SK-N-SH (cell line): ENCODE results near the gene PTGR3. TPM values are rescaled to one million over a fixed set of nuclear protein-coding genes. Genes with fewer than 3 reads are reported as not detected.

Experiments
- CTCF ChIA-PET: fragments of 300-600, 350-600 bp; formaldehyde crosslinking; extraction: SDS; loops from one replicate; lab custom pipeline; 2021; lab: Yijun Ruan, JAX
- POLR2A ChIA-PET: fragments of 350-600 bp; sonication (Branson Sonifier 250); formaldehyde crosslinking; extraction: SDS; loops from one replicate; lab custom pipeline; 2020; ENCODE audit warnings: antibody characterized with exemption, inconsistent platforms; lab: Yijun Ruan, JAX
- DNase-seq: peaks from one replicate; pipeline ENCODE4 v3.0.0; 2012
- H2AFZ ChIP-seq: fragments of 200-600 bp; sonication (generic); 2 replicates; pipeline ENCODE4 v1.8.1; 2016; ENCODE audit warnings: antibody characterized with exemption, mild to moderate bottlenecking, low read depth
- H3F3A ChIP-seq: fragments of 200-600 bp; sonication (generic); replicated peaks from 2 replicates; pipeline ENCODE3; 2016; ENCODE audit warnings: antibody characterized with exemption, mild to moderate bottlenecking; ENCODE audit not compliant: insufficient read depth
- H3K27ac ChIP-seq, 2 experiments: fragments of 200-500 bp in 1 of 2; fragments of 200-600 bp in 1 of 2; sonication (Bioruptor generic) in 1 of 2; sonication (generic), shearing (Covaris generic) in 1 of 2; 2 replicates each; pipeline versions ENCODE4 v1.5.1 to v1.6.1; 2014 to 2016; ENCODE audit warnings: low read depth in 2 of 2, inconsistent platforms in 1 of 2, low read length in 1 of 2, mild to moderate bottlenecking in 1 of 2, mixed read lengths in 1 of 2
- H3K27me3 ChIP-seq: fragments of 200-600 bp; sonication (generic), shearing (Covaris generic); 2 replicates; pipeline ENCODE4 v1.6.1; 2016; ENCODE audit warnings: mixed run types; ENCODE audit not compliant: insufficient read depth
- H3K36me3 ChIP-seq, 2 experiments: fragments of 200-500 bp in 1 of 2; fragments of 200-600 bp in 1 of 2; sonication (Bioruptor generic) in 1 of 2; sonication (generic) in 1 of 2; replicated peaks in 1 of 2; 2 replicates each; pipeline versions ENCODE3 to v1.5.1; 2014 to 2016; ENCODE audit warnings: low read length in 1 of 2, mild to moderate bottlenecking in 1 of 2; ENCODE audit not compliant: insufficient read depth in 2 of 2, control insufficient read depth in 1 of 2
- H3K4me1 ChIP-seq, 2 experiments: fragments of 200-500 bp in 1 of 2; fragments of 200-600 bp in 1 of 2; sonication (Bioruptor generic) in 1 of 2; sonication (generic), shearing (Covaris generic) in 1 of 2; 2 replicates each; pipeline versions ENCODE4 v1.5.1 to v1.6.1; 2014 to 2016; ENCODE audit warnings: low read depth in 1 of 2, low read length in 1 of 2, mixed run types in 1 of 2; ENCODE audit not compliant: insufficient read depth in 2 of 2, control insufficient read depth in 1 of 2
- H3K4me2 ChIP-seq: fragments of 200-600 bp; sonication (generic), shearing (Covaris generic); 2 replicates; pipeline ENCODE4 v1.6.1; 2017; ENCODE audit warnings: mixed run types
- H3K4me3 ChIP-seq, 2 experiments: fragments of 200-500 bp in 1 of 2; fragments of 200-600 bp in 1 of 2; sonication (Bioruptor generic) in 1 of 2; sonication (generic), shearing (Covaris generic) in 1 of 2; 2 replicates each; pipeline versions ENCODE4 v1.5.1 to v1.8.1; 2014 to 2016; ENCODE audit warnings: low read depth in 2 of 2, inconsistent platforms in 1 of 2, low read length in 1 of 2, mild to moderate bottlenecking in 1 of 2, mixed read lengths in 1 of 2, moderate library complexity in 1 of 2
- H3K79me2 ChIP-seq: fragments of 200-600 bp; sonication (generic); 2 replicates; pipeline ENCODE4 v1.8.1; 2017; ENCODE audit warnings: mild to moderate bottlenecking; ENCODE audit not compliant: insufficient read depth
- H3K9ac ChIP-seq: fragments of 200-600 bp; sonication (generic); 2 replicates; pipeline ENCODE4 v1.6.1; 2017; ENCODE audit warnings: mixed run types
- H3K9me2 ChIP-seq: fragments of 200-600 bp; sonication (generic); 2 replicates; pipeline ENCODE4 v1.6.1; 2017; ENCODE audit warnings: mixed run types
- H3K9me3 ChIP-seq: fragments of 200-600 bp; sonication (generic); 2 replicates; pipeline ENCODE4 v1.6.1; 2017; ENCODE audit warnings: mixed run types, mild to moderate bottlenecking, moderate library complexity
- H4K20me1 ChIP-seq: fragments of 200-600 bp; sonication (generic); 2 replicates; pipeline ENCODE4 v1.6.1; 2017; ENCODE audit warnings: mild to moderate bottlenecking, mixed run types; ENCODE audit not compliant: insufficient read depth
- CTCF ChIP-seq: fragments of 200-600 bp; sonication (generic); IDR thresholded peaks from 2 replicates; pipeline ENCODE4 v1.6.1; 2017; ENCODE audit warnings: antibody characterized with exemption, mild to moderate bottlenecking, moderate library complexity
- ELF1 ChIP-seq: IDR thresholded peaks from 2 replicates; pipeline ENCODE4 v1.4.0; 2012
- EP300 ChIP-seq, 2 experiments: IDR thresholded peaks; 2 replicates each; pipeline versions ENCODE4 v1.4.0 to v1.6.1; 2012; ENCODE audit warnings: borderline replicate concordance in 1 of 2, low read depth in 1 of 2, low read length in 1 of 2
- EZH2phosphoT487 ChIP-seq: fragments of 200-600 bp; sonication (generic); IDR thresholded peaks from 2 replicates; pipeline ENCODE4 v1.6.1; 2017; ENCODE audit warnings: low read depth, mixed run types, mild to moderate bottlenecking, antibody characterized with exemption, moderate library complexity, borderline replicate concordance
- FOSL2 ChIP-seq: IDR thresholded peaks from 2 replicates; pipeline ENCODE4 v1.4.0; 2012; ENCODE audit warnings: low read depth, mild to moderate bottlenecking, moderate library complexity, borderline replicate concordance
- FOXJ3 ChIP-seq: sonication (generic); formaldehyde crosslinking; IDR thresholded peaks from 2 replicates; pipeline ENCODE4 v1.5.1; 2020; ENCODE audit warnings: mild to moderate bottlenecking, missing genetic modification reagents
- FOXM1 ChIP-seq: IDR thresholded peaks from 2 replicates; pipeline ENCODE4 v1.4.0; 2012; ENCODE audit warnings: low read depth, mild to moderate bottlenecking
- GABPA ChIP-seq: IDR thresholded peaks from 2 replicates; pipeline ENCODE4 v1.4.0; 2012; ENCODE audit warnings: low read depth, mild to moderate bottlenecking
- GATA2 ChIP-seq: sonication (generic); formaldehyde crosslinking; IDR thresholded peaks from 2 replicates; pipeline ENCODE4 v1.5.0; 2020; ENCODE audit warnings: mild to moderate bottlenecking, missing genetic modification reagents
- MEF2A ChIP-seq: IDR thresholded peaks from 2 replicates; pipeline ENCODE4 v1.4.0; 2012; ENCODE audit warnings: low read depth, borderline replicate concordance
- MXI1 ChIP-seq: IDR thresholded peaks from 2 replicates; pipeline ENCODE4 v1.6.1; 2012; ENCODE audit warnings: mild to moderate bottlenecking, low read depth, low read length, improper control_type of control experiment
- RCOR1 ChIP-seq: fragments of 150-350 bp; IDR thresholded peaks from 2 replicates; pipeline ENCODE4 v1.6.1; 2017; ENCODE audit warnings: antibody characterized with exemption, low read length
- RFX5 ChIP-seq: IDR thresholded peaks from 2 replicates; pipeline ENCODE4 v1.6.1; 2012; ENCODE audit warnings: mild to moderate bottlenecking, improper control_type of control experiment, low read length
- SMC3 ChIP-seq: IDR thresholded peaks from 2 replicates; pipeline ENCODE4 v1.6.1; 2012; ENCODE audit warnings: low read depth, low read length, improper control_type of control experiment
- TAF1 ChIP-seq: IDR thresholded peaks from 2 replicates; pipeline ENCODE4 v1.6.1; 2012; ENCODE audit warnings: low read depth, mild to moderate bottlenecking, low read length, moderate library complexity, borderline replicate concordance
- USF1 ChIP-seq: IDR thresholded peaks from 2 replicates; pipeline ENCODE4 v1.4.0; 2012; ENCODE audit warnings: low read depth, borderline replicate concordance
- ZBTB33 ChIP-seq: IDR thresholded peaks from 2 replicates; pipeline ENCODE4 v1.4.0; 2012; ENCODE audit warnings: low read depth, borderline replicate concordance
- WGBS: methylation state at CpG from one replicate; pipeline ENCODE4 v1.1.6; 2017; ENCODE audit warnings: low lambda C conversion rate; 5-methylcytosine and 5-hydroxymethylcytosine counted together
- polyA plus RNA-seq, 3 experiments: library from polyadenylated mRNA; depleted of rRNA; stranded (reverse); fragments of >200 nt; gene quantifications; 2 replicates each; pipeline ENCODE4 v1.2.3, GENCODE V29; 2012

The PTGR3 gene
- polyA plus RNA-seq, 1 of the 3 experiments (the other 2 are of a cell fraction) = 20.7 TPM

DNA sequence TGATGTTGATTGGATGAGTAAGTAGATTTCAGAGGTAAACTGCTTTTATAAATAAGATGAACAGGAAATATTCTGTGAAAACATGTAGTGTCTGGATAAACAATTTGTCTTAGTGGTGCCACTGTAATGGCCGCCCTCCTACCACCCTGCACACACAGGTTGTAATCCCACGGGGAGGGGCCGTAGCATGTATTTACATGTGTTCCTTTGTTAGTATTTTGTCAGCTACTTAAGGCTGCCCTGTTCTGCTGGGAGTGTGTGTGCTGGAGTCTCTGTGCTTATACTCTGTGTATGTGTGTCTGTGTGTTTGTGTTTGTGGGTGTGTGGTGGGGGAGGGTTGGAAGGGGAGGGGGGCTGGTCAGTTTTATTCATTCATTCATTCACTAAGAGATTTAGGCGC is 6.7 kb upstream of the PTGR3 start:
- no peak overlapping the region for H3K9ac ChIP-seq
- peaks cover 9% of the 10 kb centered on the region for H3F3A ChIP-seq
- DNase-seq = no peak
- CTCF ChIA-PET = interaction anchor here (1.8 kb wide), 1 partner anchor 29 kb away, joined by 5 read pairs; no protein-coding TSS in a partner anchor
- H3K9me3 ChIP-seq = no peaks in the 10 kb centered on the region
- no peaks in the 10 kb centered on the region for H3K36me3 ChIP-seq
- H3K4me1 ChIP-seq = peaks cover 9 to 18% of the 10 kb centered on the region in 2 experiments; a peak in 3 of 4 replicates
- peaks cover 30% of the 10 kb centered on the region; the same call in 1 of the 2 replicates for H3K79me2 ChIP-seq
- no peak overlapping the region for H3K4me3 ChIP-seq
- H4K20me1 ChIP-seq = no peaks in the 10 kb centered on the region; the same call in 1 of the 2 replicates
- POLR2A ChIA-PET = no interaction called here
- H2AFZ ChIP-seq = no peak overlapping the region
- no peak overlapping the region for H3K27ac ChIP-seq
- H3K9me2 ChIP-seq = no peaks in the 10 kb centered on the region
- H3K27me3 ChIP-seq = no peaks in the 10 kb centered on the region
- H3K4me2 ChIP-seq = no peak overlapping the region
- 98% methylated on average over 4 of the region's 4 CpGs for WGBS
- TF ChIP-seq RFX5 (no peak), TAF1 (no peak), EP300 (IDR thresholded peaks at IDR 0.05; ENCODE audit: borderline replicate concordance in 1 of 2, low read depth in 1 of 2, low read length in 1 of 2) (no peak), ELF1 (no peak), EZH2phosphoT487 (no peak), USF1 (no peak), CTCF (no peak), GABPA (no peak), FOXJ3 (CRISPR knock-in tag) (no peak), SMC3 (no peak), FOXM1 (no peak), FOSL2 (no peak), MEF2A (no peak)

- no peaks in the 10 kb centered on the region for H3K27me3 ChIP-seq
- H3K4me3 ChIP-seq = no peak overlapping the region
- ChIA-PET CTCF (interaction anchor here (0.6 to 1.8 kb wide), 2 partner anchors 9 to 29 kb away, joined by 3 to 5 read pairs; no protein-coding TSS in a partner anchor), POLR2A (no interaction called here)
- no peaks in the 10 kb centered on the region; the same call in 1 of the 2 replicates for H4K20me1 ChIP-seq
- H3K27ac ChIP-seq = no peak overlapping the region
- peaks cover 9 to 20% of the 10 kb centered on the region in 2 experiments; a peak in 3 of 4 replicates for H3K4me1 ChIP-seq
- DNase-seq = no peak
- no peaks in the 10 kb centered on the region for H3K9me2 ChIP-seq
- 94% methylated on average over 12 of the region's 12 CpGs for WGBS
- H2AFZ ChIP-seq = no peak overlapping the region
- H3F3A ChIP-seq = peaks cover 17% of the 10 kb centered on the region
- TF ChIP-seq GATA2 (CRISPR knock-in tag) (peak; percentile 45), FOXJ3 (CRISPR knock-in tag) (0 out of 2 replicates have a peak, but pooled peaks have one; percentile 33), EP300 (IDR thresholded peaks at IDR 0.05; ENCODE audit: borderline replicate concordance in 1 of 2, low read depth in 1 of 2, low read length in 1 of 2) (peak in 1 of 2 experiments; percentile 47; a peak in 1 of 4 replicates), FOSL2 (no peak), SMC3 (no peak), ZBTB33 (no peak), RCOR1 (no peak), MXI1 (no peak)
- H3K4me2 ChIP-seq = no peak overlapping the region
- peaks cover 30% of the 10 kb centered on the region; the same call in 1 of the 2 replicates for H3K79me2 ChIP-seq
- no peak overlapping the region for H3K9ac ChIP-seq
- no peaks in the 10 kb centered on the region for H3K36me3 ChIP-seq
- H3K9me3 ChIP-seq = no peaks in the 10 kb centered on the region
Measured at GRCh38 chr18:75214766-75215510, 6.0 kb upstream of the PTGR3 start.
